ENCODE results near the gene ZNF469. TPM values are rescaled to one million over a fixed set of nuclear protein-coding genes. Genes with fewer than 3 reads are reported as not detected.

ZNF469 gene
- total RNA-seq, 1 experiment from 2014 or later, result 3.2 TPM

DNA sequence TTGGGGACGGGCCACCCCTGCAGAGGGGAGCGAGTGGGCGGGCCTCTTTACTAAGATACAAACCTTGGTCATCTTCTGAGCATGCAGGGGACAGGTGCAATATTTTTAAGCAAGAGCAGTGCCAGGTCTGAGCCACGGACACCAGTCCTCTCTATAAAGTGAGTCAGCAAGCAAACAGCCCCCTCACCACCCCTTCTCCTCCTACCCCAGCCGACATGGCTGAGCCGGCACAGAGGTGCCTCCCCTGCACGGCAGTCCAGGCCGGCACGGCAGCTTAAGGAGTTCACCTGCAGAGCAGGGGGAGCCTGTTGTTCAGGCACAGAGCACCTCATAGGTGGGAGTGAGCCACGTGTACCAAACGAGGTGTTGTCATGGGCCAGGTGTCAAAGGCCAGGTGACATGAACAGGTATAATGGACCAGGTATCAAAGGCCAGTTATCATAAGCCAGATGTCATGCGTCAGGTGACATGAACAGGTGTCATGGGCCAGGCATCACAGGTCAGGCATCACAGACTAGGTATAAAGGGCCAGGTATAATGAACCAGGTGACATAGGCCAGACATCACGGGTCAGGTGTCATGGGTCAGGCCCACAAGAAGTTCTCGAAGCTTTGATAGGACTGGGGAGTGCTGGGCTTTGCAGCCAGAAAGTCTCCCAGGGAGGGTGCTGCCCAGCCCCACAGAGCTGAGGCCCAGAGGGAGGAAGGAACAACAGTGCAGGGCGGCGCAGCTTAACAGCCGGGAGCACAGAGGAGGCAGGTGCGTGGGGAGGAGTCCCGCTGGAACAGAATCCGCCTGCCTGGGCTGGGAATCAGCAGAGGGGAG is 42.6 kb upstream of the ZNF469 start (continued):
- TF ChIP-seq, protein P1, sequence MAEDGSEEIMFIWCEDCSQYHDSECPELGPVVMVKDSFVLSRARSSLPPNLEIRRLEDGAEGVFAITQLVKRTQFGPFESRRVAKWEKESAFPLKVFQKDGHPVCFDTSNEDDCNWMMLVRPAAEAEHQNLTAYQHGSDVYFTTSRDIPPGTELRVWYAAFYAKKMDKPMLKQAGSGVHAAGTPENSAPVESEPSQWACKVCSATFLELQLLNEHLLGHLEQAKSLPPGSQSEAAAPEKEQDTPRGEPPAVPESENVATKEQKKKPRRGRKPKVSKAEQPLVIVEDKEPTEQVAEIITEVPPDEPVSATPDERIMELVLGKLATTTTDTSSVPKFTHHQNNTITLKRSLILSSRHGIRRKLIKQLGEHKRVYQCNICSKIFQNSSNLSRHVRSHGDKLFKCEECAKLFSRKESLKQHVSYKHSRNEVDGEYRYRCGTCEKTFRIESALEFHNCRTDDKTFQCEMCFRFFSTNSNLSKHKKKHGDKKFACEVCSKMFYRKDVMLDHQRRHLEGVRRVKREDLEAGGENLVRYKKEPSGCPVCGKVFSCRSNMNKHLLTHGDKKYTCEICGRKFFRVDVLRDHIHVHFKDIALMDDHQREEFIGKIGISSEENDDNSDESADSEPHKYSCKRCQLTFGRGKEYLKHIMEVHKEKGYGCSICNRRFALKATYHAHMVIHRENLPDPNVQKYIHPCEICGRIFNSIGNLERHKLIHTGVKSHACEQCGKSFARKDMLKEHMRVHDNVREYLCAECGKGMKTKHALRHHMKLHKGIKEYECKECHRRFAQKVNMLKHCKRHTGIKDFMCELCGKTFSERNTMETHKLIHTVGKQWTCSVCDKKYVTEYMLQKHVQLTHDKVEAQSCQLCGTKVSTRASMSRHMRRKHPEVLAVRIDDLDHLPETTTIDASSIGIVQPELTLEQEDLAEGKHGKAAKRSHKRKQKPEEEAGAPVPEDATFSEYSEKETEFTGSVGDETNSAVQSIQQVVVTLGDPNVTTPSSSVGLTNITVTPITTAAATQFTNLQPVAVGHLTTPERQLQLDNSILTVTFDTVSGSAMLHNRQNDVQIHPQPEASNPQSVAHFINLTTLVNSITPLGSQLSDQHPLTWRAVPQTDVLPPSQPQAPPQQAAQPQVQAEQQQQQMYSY (CRISPR knock-in tag; IDR thresholded peaks at IDR 0.05), result no peak
- TF ChIP-seq GTF2I (CRISPR knock-in tag; conservative IDR thresholded peaks at IDR 0.05) (no peak), FOXJ3 (CRISPR knock-in tag; IDR thresholded peaks at IDR 0.05; ENCODE audit: borderline replicate concordance) (no peak), KAT7 (CRISPR knock-in tag; IDR thresholded peaks at IDR 0.05; ENCODE audit: borderline replicate concordance) (no peak), STAT6 (CRISPR knock-in tag; conservative IDR thresholded peaks at IDR 0.05; ENCODE audit: low read depth) (no peak)
- TF ChIP-seq, protein P2, sequence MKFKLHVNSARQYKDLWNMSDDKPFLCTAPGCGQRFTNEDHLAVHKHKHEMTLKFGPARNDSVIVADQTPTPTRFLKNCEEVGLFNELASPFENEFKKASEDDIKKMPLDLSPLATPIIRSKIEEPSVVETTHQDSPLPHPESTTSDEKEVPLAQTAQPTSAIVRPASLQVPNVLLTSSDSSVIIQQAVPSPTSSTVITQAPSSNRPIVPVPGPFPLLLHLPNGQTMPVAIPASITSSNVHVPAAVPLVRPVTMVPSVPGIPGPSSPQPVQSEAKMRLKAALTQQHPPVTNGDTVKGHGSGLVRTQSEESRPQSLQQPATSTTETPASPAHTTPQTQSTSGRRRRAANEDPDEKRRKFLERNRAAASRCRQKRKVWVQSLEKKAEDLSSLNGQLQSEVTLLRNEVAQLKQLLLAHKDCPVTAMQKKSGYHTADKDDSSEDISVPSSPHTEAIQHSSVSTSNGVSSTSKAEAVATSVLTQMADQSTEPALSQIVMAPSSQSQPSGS (CRISPR knock-in tag; IDR thresholded peaks at IDR 0.05; ENCODE audit: borderline replicate concordance, low read depth), result no peak

DNA sequence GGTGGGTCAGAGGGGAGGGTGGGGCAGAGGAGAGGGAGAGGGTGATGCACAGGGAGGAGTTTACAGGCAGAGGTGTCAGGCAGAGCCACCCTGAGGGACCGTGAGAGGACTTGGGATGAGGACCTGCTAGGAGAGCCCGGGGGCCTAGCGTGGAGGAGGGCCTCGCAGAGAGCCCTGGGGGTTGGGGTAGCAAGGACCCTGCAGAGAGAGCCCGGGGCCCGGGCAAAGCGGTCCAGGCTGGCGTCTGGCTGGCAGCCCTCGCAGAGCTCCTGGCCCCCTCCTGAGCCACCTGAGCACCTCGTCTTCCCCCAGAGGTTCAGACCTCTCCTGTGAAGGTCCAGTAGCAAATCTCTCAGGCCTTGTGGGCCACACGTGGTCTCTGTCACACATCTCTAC is 42.0 kb upstream of the ZNF469 start:
- no peak overlapping the region for H3K4me3 Mint-ChIP-seq
- no peak for DNase-seq (ENCODE audit: low spot score)
- no peak overlapping the region for H3K27ac Mint-ChIP-seq
- ChIA-PET CTCF (interaction anchor here (0.6 kb wide), 1 partner anchor 143 kb away, joined by 3 read pairs; no protein-coding TSS in a partner anchor), POLR2A (no interaction called here)
- peaks cover 11% of the 10 kb centered on the region for H3K36me3 Mint-ChIP-seq
- H3K27me3 Mint-ChIP-seq (ENCODE audit: low read depth), result peaks cover 5% of the 10 kb centered on the region; the same call in 1 of the 2 replicates
- H3K4me1 Mint-ChIP-seq, result no peaks in the 10 kb centered on the region
- ATAC-seq, result no peak
- peaks cover 37% of the 10 kb centered on the region for H3K9me3 Mint-ChIP-seq
- TF ChIP-seq RORB (CRISPR knock-in tag; IDR thresholded peaks at IDR 0.05), result no peak
- TF ChIP-seq ZNF317 (CRISPR knock-in tag; IDR thresholded peaks at IDR 0.05; ENCODE audit: borderline replicate concordance, low read depth), result no peak
- TF ChIP-seq FOXP1 (CRISPR knock-in tag; IDR thresholded peaks at IDR 0.05; ENCODE audit: borderline replicate concordance), result no peak
- TF ChIP-seq ATF3 (CRISPR knock-in tag; conservative IDR thresholded peaks at IDR 0.05), result no peak
- no peak for TF ChIP-seq SMAD3 (CRISPR knock-in tag; IDR thresholded peaks at IDR 0.05; ENCODE audit: borderline replicate concordance)
- no peak for TF ChIP-seq ZNF138 (CRISPR knock-in tag; conservative IDR thresholded peaks at IDR 0.05)
- TF ChIP-seq FOXP4 (CRISPR knock-in tag; IDR thresholded peaks at IDR 0.05), result no peak
- TF ChIP-seq IRF1 (CRISPR knock-in tag; IDR thresholded peaks at IDR 0.05), result no peak
- no peak for TF ChIP-seq ESRRA (CRISPR knock-in tag; IDR thresholded peaks at IDR 0.05; ENCODE audit: borderline replicate concordance)
- no peak for TF ChIP-seq ZNF121 (CRISPR knock-in tag; IDR thresholded peaks at IDR 0.05)
- no peak for TF ChIP-seq NR3C1 (CRISPR knock-in tag; conservative IDR thresholded peaks at IDR 0.05; ENCODE audit: low read depth)
- no peak for TF ChIP-seq ZNF232 (CRISPR knock-in tag; IDR thresholded peaks at IDR 0.05)
- TF ChIP-seq, protein P3, sequence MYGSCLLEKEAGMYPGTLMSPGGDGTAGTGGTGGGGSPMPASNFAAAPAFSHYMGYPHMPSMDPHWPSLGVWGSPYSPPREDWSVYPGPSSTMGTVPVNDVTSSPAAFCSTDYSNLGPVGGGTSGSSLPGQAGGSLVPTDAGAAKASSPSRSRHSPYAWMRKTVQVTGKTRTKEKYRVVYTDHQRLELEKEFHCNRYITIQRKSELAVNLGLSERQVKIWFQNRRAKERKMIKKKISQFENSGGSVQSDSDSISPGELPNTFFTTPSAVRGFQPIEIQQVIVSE (CRISPR knock-in tag; IDR thresholded peaks at IDR 0.05; ENCODE audit: borderline replicate concordance), result no peak
- TF ChIP-seq SOX15 (CRISPR knock-in tag; IDR thresholded peaks at IDR 0.05), result no peak

All from WTC11 (cell line).